ENCODE measurements around the gene SLC9A8.

GRCh38 chr20:49862607-49863200 is 50.1 kb downstream of the SLC9A8 start:
- TF ChIP-seq CTCF (IDR thresholded peaks at IDR 0.05), result no peak
- TF ChIP-seq EZH2 (IDR thresholded peaks at IDR 0.05; ENCODE audit: borderline replicate concordance, insufficient read depth, low read depth, low read length, poor library complexity, severe bottlenecking), result no peak

Measured in B cell (primary cell).